Cardiac muscle cell (in vitro differentiated cells and primary cell): Measurements from ENCODE around the gene FNIP2. TPM values are rescaled to one million over a fixed set of nuclear protein-coding genes. Genes with fewer than 3 reads are reported as not detected.

Experiments used
- DNase-seq, 2 donors: peaks; one replicate each; pipeline versions ENCODE4 v3.0.0 to v3.0.0-alpha.2; 2010 to 2017; ENCODE audit warnings: low read depth in 1 of 2, low spot score in 1 of 2
- H3K27ac ChIP-seq: fragments of 200-600 bp; sonication (generic); 2 replicates; pipeline ENCODE4 v1.5.1; 2016
- H3K27me3 ChIP-seq: fragments of 200-600 bp; sonication (generic); 2 replicates; pipeline ENCODE4 v1.6.0; 2016; ENCODE audit warnings: control low read depth
- H3K36me3 ChIP-seq: fragments of 200-600 bp; sonication (generic); 2 replicates; pipeline ENCODE4 v1.5.1; 2016; ENCODE audit warnings: control low read depth
- H3K4me1 ChIP-seq: fragments of 200-600 bp; sonication (generic); 2 replicates; pipeline ENCODE4 v1.8.1; 2017; ENCODE audit warnings: low read depth, mild to moderate bottlenecking, mixed run types
- H3K4me3 ChIP-seq: fragments of 200-600 bp; sonication (generic); 2 replicates; pipeline ENCODE4 v1.5.1; 2016; ENCODE audit warnings: mild to moderate bottlenecking
- H3K9me3 ChIP-seq: fragments of 200-600 bp; sonication (generic); 2 replicates; pipeline ENCODE4 v1.5.1; 2017; ENCODE audit warnings: low read depth, mild to moderate bottlenecking, control low read depth
- polyA plus RNA-seq: library from polyadenylated mRNA; unstranded; fragments of >200 nt; fragmentation: Nextera tagmentation; extraction: Ambion mirVana; gene quantifications from 2 replicates; pipeline ENCODE4 v1.2.1, GENCODE V29; 2016
- total RNA-seq: library from RNA; depleted of rRNA; stranded (reverse); fragments of >200 nt; gene quantifications from 2 replicates; pipeline ENCODE4 v1.2.3, GENCODE V29; 2016
- TF ChIP-seq, protein P1 (sequence below): IDR thresholded peaks from 2 replicates; pipeline ENCODE4 v1.5.1; 2012; ENCODE audit warnings: low read depth, mild to moderate bottlenecking, low read length

Gene FNIP2
- total and polyA plus RNA-seq, 2 experiments from 2014 or later = 29.9 to 74.4 TPM

DNA sequence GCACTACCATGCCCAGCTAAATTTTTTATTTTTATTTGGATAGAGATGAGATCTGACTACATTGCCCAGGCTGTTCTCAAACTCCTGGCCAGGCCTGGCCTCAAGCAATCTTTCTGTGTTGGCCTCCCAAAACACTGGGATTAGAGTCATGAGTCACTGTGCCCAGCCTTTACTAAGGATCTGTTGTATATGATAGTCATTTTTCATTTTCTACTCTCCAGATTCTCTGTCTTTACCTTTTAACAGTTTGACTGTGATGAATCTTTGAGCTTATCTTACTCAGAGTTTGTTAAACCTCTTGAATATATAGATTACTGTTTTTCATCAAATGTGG is 161.8 kb downstream of the FNIP2 start:
- Histone ChIP-seq H3K4me3 (no peak overlapping the region), H3K36me3 (no peaks in the 10 kb centered on the region), H3K27ac (no peak overlapping the region), H3K27me3 (no peaks in the 10 kb centered on the region), H3K4me1 (no peaks in the 10 kb centered on the region), H3K9me3 (no peaks in the 10 kb centered on the region)
- no peak for DNase-seq
- TF ChIP-seq, protein P1, sequence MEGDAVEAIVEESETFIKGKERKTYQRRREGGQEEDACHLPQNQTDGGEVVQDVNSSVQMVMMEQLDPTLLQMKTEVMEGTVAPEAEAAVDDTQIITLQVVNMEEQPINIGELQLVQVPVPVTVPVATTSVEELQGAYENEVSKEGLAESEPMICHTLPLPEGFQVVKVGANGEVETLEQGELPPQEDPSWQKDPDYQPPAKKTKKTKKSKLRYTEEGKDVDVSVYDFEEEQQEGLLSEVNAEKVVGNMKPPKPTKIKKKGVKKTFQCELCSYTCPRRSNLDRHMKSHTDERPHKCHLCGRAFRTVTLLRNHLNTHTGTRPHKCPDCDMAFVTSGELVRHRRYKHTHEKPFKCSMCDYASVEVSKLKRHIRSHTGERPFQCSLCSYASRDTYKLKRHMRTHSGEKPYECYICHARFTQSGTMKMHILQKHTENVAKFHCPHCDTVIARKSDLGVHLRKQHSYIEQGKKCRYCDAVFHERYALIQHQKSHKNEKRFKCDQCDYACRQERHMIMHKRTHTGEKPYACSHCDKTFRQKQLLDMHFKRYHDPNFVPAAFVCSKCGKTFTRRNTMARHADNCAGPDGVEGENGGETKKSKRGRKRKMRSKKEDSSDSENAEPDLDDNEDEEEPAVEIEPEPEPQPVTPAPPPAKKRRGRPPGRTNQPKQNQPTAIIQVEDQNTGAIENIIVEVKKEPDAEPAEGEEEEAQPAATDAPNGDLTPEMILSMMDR = no peak

- TF ChIP-seq, protein P1 = no peak
- no peak overlapping the region for H3K27ac ChIP-seq
- DNase-seq = no peak
These were observed 164.4 kb downstream of the FNIP2 start for GRCh38 chr4:158933236-158933635.

DNA sequence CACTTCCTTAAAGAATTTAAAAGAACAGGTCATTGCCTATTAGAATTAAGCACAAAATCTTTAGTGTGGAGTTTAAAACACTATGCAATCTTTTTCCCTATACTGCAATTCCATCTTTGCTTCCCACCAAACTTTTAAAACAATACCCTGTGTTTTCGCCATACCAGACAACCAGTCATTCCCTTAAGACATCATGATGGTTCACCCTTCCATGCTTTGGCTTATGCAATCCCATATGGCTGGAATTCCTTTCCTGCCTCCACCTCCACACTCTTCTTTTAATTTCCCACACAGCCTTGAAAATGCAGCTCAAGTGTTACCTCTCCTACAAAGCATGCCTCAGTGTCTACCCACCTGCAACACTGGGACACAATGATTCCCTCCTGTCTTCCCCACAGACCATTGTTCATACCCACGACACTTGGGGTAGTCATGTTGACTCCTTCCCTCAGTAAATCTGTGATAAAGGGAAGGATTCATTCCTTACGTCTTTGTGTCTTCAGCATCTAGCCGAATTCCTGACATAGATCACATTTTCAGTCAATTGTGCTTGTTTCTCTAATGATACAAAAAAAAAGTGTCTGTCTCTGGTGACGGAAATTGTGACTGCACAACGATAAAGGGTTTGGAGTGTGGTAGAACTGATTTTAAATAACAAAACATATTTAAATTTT is 166.3 kb downstream of the FNIP2 start:
- Histone ChIP-seq H3K36me3 (no peaks in the 10 kb centered on the region), H3K27me3 (no peaks in the 10 kb centered on the region), H3K27ac (no peak overlapping the region), H3K4me1 (no peaks in the 10 kb centered on the region), H3K9me3 (no peaks in the 10 kb centered on the region), H3K4me3 (no peak overlapping the region)
- TF ChIP-seq, protein P1 = no peak
- no peak for DNase-seq

More at GRCh38 chr4:158933236-158933635, 164.4 kb downstream of the FNIP2 start:
- H3K9me3 ChIP-seq = no peaks in the 10 kb centered on the region
- no peaks in the 10 kb centered on the region for H3K36me3 ChIP-seq
- H3K4me3 ChIP-seq = no peak overlapping the region
- H3K27me3 ChIP-seq = no peaks in the 10 kb centered on the region
- H3K4me1 ChIP-seq = no peaks in the 10 kb centered on the region

GRCh38 chr4:158936238-158936637 is 167.4 kb downstream of the FNIP2 start:
- Histone ChIP-seq H3K4me3 (no peak overlapping the region), H3K4me1 (no peaks in the 10 kb centered on the region), H3K27ac (no peak overlapping the region), H3K27me3 (no peaks in the 10 kb centered on the region), H3K9me3 (no peaks in the 10 kb centered on the region), H3K36me3 (no peaks in the 10 kb centered on the region)
- DNase-seq = no peak
- TF ChIP-seq, protein P1 = no peak

- H3K36me3 ChIP-seq = no peaks in the 10 kb centered on the region
- TF ChIP-seq, protein P1 = no peak
- peak in 1 of 2 donors; percentile 15 for DNase-seq
- H3K27me3 ChIP-seq = no peaks in the 10 kb centered on the region
- H3K4me1 ChIP-seq = no peaks in the 10 kb centered on the region
- no peaks in the 10 kb centered on the region for H3K9me3 ChIP-seq
- H3K27ac ChIP-seq = no peak overlapping the region
- no peak overlapping the region for H3K4me3 ChIP-seq
These were observed 169.6 kb downstream of the FNIP2 start for GRCh38 chr4:158938220-158939044.
